ENCODE data around the gene UIMC1.

UIMC1 gene

DNA sequence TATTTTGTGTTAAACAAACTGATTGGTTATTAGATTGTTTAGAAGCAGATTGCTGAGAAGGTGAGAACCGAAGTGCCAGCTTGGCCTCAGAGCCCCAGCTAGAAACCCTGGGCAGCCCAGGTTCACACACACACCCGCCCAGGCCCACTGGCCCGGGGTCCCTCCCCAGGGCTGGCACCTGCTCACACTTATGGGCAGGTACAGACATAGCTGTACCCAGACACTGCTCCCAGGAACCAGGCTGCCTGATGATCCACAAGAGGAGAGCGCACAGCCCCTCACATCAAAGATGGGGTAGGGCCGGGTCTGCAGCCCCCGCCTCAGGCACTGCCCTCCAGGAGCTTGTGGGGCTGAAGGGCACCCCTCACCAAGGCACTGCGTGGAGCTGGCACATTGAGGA is 140.6 kb downstream of the UIMC1 start:
- DNase-seq, result no peak

DNA sequence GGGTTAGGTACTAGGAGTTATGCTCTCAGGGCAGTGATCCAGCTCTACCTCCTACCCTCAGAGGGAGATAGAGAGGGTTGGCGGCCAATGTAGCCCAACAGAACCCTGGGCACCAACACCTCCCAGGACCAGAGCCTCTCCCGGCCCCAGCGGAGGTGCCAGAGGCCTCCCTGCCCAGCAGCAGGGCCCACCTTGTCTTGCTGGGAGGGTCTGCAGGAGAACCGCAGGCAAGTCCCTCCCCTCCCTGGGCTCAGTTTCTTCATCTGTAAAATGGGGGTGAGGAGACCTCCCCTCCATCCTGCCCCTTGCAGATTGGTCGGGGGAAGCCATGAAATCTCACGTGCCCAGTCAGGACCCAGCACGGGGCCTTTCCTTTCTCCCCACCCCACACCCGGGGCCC is 141.8 kb downstream of the UIMC1 start:
- no peak for DNase-seq

DNA sequence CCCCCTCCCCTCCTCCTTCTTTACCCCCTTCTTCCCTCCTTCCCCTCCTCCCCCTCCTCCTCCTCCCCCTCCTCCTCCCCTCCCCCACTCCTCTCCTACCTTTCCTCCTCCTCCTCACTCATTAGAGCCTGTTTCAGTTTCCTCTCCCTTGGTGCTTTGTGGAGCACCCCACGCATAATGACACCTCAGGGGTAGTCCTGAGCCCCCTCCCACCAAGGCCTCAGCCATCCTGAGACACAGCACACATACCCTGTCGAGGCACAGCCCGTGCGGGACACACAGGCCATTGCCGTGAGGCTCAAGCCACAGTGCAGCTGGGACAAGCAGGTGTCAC is 142.8 kb downstream of the UIMC1 start:
- no peak for DNase-seq

DNA sequence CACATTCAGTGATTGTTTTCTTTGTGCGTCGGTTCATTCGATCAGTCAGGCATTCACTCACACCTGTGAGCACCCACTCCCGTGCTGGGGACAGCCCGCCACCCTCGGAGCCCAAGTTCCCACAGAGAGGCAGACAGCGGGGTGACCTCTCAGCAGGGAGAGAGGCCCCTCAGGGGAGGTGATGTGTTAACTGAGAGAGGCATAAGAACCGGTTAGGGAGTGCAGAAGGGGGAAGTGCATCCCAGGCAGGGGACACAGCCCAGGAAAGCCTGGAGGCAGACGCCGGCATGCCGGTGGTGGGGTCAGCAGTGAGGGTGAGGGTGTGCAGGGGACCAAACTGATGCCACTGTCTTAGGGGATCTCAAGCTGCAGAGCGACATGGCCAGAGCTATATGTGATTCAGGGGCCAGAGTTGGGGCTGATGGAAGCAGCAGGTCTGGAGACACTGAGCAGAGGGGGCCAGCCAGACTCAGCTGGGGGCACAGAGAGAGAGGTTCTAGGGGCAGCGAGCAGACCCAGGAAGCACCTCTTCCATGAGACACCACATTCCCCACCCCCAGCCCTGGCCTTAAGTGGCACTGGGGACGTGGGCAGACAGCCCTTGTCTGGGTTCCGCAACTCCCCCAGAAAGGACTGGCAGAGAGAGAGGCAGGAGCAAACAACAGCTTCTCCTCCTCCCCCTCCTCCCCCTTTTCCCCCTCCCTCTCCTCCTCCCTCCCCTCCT is 143.4 kb downstream of the UIMC1 start:
- DNase-seq, result peak; percentile 66

DNA sequence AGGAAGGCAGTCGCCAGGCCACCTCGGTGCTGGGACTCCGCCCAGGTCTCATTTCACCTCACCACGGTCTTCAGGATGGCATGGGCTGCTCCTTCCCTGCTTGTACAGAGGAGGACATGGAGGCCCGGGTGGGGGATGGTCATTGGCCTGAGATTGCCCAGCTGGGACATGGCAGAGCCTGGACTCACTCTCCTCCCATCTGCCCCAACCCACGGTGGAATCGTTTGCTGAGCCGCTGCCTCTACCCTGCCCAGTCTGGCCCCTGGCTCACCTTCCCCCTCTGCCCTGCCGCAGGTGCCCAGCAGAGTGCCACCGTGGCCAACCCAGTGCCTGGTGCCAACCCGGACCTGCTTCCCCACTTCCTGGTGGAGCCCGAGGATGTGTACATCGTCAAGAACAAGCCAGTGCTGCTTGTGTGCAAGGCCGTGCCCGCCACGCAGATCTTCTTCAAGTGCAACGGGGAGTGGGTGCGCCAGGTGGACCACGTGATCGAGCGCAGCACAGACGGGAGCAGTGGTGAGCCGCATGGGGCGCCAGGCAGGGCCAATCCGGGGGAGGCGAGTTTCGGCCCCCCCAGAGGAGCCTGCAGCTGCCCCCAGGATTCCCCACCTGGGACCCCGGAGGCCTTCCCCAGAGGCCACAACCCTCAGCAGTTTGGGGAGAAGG is 144.1 kb downstream of the UIMC1 start:
- no peak for DNase-seq

DNA sequence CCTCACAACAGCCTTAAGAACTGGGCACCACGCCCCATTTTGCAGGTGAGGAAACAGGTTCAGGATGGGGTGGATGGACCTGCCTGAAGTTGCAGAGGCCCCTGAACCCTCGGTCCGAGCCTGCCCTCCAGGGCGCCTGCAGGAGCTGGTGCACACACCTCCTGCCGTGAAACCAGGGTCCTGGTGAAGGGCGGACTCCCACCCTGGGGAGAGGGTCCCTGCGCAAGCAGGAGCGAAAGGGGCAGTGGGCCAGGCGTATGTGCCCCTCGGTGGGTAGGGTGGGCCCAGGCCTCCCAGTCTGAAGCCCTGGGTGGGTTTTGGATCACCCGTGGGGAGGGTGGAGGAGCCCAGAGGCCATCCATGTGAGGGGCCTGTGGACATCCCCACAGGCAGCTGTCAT is 145.3 kb downstream of the UIMC1 start:
- no peak for DNase-seq

DNA sequence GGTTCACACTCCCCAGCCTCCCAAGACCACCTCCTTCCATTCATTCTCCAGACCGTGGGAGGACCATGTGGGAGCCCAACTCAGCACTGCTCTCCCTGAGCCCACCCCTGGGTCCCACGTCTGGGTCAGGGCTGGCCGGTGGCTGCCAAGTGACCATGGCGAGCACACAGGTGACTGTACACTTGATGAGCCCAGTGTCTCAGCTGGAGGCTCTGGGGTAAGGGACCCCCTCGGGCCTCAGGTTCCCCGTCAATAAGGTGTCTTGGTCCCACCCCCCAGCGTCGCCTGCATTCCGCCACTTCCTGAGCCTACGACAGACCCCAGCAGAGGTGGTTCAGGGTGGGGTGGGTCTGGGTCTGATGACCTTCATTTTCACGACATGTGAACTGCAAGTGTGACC is 146.2 kb downstream of the UIMC1 start:
- no peak for DNase-seq

DNA sequence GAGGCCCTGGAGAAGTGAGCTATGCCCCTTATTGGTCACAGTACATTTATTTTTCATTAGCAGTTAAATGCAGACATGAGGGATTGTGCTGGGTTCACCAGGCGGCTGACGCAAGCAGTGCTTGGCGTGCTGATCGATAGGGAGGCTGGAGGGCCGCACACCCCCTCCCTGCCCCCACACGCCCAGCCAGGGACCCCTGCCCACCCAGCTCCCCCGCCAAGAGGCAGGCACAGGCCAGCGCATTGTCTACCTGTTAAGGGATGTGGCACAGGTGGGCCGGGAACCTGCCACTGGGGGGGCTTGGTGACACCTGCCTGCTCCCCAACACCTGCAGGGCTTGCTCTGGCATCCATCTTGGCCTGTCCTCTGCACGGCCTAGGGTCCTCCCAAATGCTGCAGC is 146.7 kb downstream of the UIMC1 start:
- no peak for DNase-seq

DNA sequence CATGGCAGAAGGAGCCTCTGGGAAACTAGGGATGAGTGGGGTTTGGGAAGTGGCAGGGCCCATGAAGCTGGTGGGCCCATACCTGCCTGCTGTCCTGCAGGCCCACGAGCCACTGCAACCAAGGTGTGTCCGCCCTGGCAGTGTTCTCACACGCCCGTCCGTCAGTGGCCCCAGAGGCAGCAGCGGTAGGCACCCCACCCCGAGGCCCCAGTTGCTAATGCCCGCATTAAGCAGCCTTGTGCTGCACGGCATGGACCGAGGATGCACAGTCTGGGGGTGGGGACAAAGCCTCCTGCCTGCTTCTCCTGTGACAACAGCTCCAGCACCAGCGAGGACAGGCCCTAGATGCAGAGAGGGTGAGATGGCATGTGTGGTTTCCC is 148.7 kb downstream of the UIMC1 start:
- no peak for DNase-seq

DNA sequence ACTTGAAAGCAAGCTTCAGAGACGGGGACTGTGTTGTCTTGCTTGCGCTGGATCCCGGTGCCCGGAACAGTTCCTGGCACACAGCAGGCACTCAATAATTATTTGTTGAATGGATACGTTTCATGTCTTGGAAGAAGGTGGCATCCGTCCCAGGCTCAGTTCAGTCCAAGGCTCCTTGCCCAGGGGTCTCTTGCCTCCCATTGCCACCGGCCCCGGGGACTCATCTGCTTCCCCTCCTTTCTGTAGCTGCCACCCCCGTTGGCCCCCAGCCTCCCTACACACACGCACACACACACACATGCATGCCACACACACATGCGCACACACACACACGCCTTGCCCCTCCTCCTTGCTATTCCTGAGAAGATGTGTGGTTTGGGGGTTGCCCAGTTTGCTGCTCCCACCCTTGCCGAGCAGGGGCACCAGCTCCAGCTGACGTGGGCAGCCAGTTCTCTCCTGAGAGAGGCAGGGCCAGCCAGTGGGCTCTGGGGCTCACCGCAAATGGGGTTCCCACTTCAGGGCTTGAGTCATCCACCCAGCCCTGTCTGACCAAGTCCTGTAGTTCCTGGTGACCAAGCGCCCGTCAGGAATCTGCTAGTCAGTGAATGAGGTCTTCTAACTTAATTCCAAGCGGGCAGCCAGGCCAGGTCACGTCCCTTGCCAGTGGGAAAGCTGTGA is 149.2 kb downstream of the UIMC1 start:
- no peak for DNase-seq

DNA sequence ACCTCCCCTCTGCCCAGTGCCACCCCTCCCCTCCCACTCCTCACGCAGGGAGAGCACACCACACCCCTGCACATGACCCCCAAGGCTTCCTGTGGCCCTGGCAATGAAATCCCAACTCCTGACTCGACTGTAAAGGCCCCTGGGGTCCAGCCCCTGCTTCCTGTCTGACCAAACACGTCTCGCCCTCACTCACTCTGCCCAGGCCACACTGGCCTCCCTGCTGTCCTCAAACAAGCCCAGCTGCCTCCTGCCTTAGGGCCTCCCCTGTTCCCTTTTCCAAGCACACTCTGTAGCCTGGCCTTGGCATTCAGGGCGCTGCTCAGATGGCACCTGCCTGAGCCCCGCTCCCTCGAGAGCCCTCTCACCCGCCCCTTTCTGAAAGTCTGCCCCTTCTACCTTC is 149.8 kb downstream of the UIMC1 start:
- no peak for DNase-seq

DNA sequence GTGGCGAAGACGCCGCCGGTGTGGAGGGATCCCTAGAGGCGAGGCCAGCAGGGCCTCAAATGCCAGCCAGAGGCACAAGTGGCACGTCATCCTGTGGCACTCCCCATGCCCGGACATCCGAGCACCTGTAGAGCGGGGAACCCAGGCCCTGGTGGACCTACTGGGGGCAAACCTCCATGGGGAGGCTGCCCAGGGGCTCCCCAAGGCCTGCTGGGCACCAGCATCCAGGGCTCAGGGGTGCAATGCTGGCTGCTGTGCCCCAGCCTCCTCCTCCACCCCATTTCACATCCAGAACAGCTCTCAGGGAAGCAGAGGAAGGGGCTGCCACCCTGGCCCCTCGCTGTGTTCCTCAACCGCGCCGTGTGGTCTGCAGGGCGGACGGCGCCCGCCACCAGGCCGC is 151.0 kb downstream of the UIMC1 start:
- DNase-seq, result no peak

Data from retina (tissue), 1 donor.